GM19438 (cell line): Measurements from ENCODE around the gene IL1RAPL1.

Experiments used
- ATAC-seq: cut with Tn5 transposase; IDR thresholded peaks from one replicate; pipeline ENCODE4 v1.9.1; 2021; ENCODE audit warnings: low read depth; ENCODE audit not compliant: unreplicated experiment

The IL1RAPL1 gene

DNA sequence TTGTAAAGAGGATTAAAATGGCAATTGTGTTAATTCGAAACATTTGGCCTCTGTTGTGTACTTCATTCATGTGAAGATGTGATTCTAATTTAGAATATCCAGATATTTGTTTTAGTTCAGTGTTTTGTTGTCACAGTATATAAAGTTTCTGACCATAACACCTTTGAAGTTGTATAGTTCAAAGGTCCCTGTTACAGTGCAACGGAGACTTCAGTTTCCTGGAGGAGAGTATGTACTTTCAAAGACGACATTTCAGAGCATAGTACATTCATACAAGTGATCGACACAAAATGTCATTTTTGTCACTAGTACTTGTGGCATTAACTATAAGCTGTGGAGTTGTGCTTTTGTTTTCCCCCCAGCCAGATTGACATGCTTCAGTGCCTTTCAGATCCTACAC, 1255.3 kb downstream of the IL1RAPL1 start:
- no peak for ATAC-seq

GRCh38 chrX:29851857-29852605, 1264.8 kb downstream of the IL1RAPL1 start:
- ATAC-seq = no peak

DNA sequence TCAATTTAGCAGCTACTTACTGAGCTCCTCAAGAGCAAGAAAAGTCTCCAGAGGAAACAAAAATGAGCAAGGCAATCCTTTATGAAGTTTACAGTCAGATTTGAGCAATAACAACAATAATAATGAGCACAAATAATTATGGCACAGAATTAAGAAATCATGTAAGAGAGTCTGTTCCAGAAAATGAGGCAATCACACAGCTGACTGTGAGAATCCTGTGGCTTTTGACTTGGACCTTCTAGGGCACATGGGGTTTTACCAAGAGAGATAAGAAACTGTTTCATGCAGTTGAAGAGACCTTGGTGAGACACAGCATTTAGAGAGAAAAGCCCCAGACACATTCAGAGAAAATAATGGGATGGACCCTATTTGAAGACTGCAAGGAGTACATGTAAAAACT, 1265.5 kb downstream of the IL1RAPL1 start:
- no peak for ATAC-seq

DNA sequence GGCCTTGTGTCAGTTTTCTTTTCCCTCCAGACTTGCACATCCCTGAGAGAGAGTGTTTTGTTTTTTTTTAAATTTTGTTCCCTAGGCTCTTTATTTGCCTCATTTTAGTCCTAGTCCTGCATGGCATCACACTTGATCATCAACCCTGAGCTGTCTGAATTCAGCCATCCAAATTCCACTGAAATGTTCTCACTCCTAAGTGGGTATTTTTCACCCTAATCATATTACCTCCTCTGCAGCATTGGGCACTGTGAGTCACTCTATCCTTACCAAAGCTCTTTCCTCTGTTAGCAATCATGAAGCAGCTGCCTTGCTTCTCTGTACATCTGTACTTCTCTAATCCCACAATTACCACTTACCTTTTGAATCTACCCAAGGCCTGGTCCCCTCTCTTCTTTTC, 1271.5 kb downstream of the IL1RAPL1 start:
- no peak for ATAC-seq

- no peak for ATAC-seq
Measured at GRCh38 chrX:29862126-29862677, 1275.0 kb downstream of the IL1RAPL1 start.

GRCh38 chrX:29867971-29868370, 1280.7 kb downstream of the IL1RAPL1 start:
- no peak for ATAC-seq

- ATAC-seq = no peak
Measured at GRCh38 chrX:29869837-29870236, 1282.6 kb downstream of the IL1RAPL1 start.

GRCh38 chrX:29870608-29871007, 1283.4 kb downstream of the IL1RAPL1 start:
- ATAC-seq = no peak

- ATAC-seq = no peak
Measured at GRCh38 chrX:29872831-29873230, 1285.6 kb downstream of the IL1RAPL1 start.

DNA sequence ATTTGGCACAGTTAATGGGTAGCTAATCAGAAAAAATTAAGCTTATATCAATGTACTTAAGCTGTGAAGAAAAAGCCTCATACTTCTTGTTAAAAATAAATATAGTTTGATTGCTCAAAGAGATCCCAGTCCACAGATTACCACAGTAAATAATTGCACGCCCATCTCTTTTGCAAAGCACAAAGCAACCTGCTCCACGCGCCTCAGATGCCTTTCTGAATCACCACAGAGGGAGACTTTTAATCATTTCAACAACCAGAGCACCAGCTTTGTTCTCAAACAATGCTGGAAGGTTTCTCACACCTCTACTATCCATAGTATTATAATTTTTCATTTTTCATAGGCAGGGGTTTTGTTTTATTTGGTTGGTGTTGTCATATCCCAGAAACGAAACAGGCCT, 1289.5 kb downstream of the IL1RAPL1 start:
- no peak for ATAC-seq

GRCh38 chrX:29880977-29881376, 1293.7 kb downstream of the IL1RAPL1 start:
- no peak for ATAC-seq

GRCh38 chrX:29890004-29890403, 1302.8 kb downstream of the IL1RAPL1 start:
- no peak for ATAC-seq

GRCh38 chrX:29890646-29891200, 1303.5 kb downstream of the IL1RAPL1 start:
- ATAC-seq = no peak

DNA sequence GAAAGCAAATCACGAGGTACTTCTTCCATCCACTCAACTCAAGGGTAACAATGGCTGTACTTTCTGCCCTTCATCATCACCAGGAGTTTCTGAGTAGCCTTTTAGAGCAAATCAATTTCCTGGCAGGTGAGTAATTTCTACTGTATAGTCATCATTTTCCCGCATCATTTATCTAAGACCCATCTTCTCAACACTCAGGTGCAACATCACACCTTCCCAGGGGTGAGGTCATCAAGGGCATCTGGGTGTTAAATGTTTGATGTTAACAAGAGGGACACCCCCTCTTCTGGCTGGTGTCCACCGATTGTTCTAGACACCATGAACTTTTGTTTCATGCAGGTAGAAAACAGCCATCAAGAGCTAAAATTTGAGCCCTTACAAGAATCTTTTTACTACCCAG, 1314.8 kb downstream of the IL1RAPL1 start:
- no peak for ATAC-seq

- ATAC-seq = no peak
Measured at GRCh38 chrX:29903360-29903759, 1316.1 kb downstream of the IL1RAPL1 start.

DNA sequence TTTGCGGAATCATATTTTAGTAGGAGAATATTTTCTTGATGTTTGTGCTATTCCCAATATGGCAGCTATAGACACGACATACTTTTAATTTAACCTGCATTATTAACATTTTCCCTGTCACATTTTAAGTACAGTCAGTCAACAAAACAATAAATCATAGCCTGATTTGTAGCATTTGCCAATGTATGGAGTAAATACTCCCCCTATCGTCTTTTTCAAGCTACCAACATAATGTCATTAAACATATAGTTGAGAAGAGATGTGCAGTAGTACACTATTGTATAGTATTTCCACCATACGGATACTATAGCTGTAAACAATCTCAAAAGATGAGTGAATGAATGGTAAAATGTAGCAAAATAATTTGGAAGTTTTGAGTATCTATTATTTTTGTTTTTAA, 1324.4 kb downstream of the IL1RAPL1 start:
- ATAC-seq = no peak

DNA sequence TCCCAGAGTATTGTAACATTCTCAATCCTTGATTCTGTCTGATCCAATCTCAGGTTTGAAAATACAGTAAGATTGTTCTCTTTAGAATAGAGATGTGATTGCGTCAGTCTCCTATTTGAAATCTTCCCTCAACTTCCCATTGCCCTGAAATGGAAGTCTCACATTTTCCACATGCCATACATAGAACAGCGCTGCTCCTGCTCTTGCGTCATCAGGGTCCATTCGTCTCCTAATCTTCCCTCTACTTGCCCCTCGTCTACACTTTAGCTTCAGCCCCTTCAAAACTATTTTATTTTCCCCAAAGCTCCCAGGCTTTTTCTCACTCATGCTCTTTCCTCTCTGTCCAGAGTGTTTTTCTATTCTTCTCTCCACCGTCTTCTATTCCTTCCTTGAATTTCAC, 1326.4 kb downstream of the IL1RAPL1 start:
- no peak for ATAC-seq

DNA sequence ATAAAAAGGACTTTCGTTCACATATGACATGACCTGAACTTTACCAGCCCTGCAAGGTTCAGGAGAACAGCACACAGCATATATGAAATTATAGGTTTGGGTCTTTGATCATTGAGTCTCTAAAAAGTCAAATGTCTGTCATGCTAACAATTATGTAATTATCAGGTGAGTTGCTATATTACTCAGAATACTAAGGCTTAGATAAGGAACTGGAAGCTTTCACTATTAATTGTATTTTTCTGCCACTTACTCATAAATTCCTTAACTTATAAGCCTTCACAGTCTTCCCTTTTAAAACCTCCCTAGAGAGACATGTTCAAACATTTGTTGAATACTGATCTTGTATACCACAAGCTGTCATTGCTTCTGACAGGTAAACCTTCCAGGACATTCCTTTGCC, 1335.4 kb downstream of the IL1RAPL1 start:
- ATAC-seq = no peak

DNA sequence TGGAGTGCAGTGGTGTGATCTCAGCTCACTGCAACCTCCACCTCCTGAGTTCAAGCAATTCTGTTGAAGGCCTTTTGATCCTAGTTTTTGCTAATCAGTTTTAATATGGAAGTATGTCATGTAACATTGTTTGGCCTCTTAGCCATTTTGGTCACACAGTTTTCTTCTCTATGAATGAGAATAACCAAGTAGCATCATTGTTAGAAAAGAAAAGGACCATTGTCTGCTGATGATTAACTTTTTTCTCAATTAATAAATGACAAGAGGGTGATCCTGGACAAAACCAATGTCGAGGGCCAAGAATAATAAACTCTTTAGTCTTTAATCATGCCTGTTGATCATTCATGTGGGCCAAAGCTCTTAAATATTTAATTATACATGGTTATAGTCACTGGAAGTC, 1338.8 kb downstream of the IL1RAPL1 start:
- no peak for ATAC-seq

GRCh38 chrX:29926659-29927058, 1339.4 kb downstream of the IL1RAPL1 start:
- ATAC-seq = no peak

DNA sequence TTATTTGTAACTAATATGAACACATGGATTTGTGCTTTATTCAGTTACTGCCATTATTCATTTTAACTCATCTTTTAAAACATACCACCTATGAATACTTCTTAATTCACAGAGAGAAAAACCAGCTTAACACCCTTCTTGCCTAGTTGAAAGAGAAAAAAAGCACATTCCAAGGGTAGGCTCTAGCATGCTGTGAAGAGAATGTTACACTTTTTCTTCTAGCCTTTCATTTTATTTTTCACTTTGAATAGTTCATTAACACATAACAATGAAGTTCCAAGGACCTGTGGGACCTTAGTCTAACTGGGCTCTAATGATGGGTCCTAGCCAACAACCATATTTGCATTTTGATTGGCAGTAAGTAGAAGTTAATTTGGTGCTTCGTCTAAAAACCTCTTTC, 1348.2 kb downstream of the IL1RAPL1 start:
- ATAC-seq = no peak

GRCh38 chrX:29940750-29941149, 1353.5 kb downstream of the IL1RAPL1 start:
- ATAC-seq = no peak
